ENCODE results near the gene EXOSC7.

EXOSC7 gene

DNA sequence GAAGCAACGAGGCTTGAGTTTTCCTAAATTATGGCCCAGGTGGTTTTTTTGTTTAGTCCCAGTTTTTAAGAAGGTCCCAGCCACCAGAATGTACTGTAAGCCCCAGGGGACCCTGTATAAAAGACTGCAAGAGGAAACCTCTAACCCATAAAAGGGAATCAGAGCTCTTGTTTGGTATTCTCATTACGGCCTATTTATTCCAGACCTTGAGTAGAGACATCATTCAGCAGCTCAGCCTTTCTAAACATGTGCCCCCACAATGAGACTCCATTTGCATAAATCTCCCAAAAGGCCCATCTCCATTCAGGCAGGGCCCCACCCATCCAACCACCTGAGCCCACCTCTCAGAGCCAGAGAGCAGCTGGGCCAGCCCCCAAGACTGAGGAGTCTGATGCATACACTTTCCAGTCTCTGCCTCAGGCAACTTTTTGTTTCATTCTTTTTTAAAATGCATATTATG lies 25.7 kb upstream of the EXOSC7 start:
- POLR2A ChIA-PET (ENCODE audit: low non-redundant PET) = interaction anchor here (0.6 kb wide), 1 partner anchor 666 kb away, joined by 3 read pairs; no protein-coding TSS in a partner anchor
- CTCF ChIA-PET = no interaction called here
- TF ChIP-seq, protein P1, sequence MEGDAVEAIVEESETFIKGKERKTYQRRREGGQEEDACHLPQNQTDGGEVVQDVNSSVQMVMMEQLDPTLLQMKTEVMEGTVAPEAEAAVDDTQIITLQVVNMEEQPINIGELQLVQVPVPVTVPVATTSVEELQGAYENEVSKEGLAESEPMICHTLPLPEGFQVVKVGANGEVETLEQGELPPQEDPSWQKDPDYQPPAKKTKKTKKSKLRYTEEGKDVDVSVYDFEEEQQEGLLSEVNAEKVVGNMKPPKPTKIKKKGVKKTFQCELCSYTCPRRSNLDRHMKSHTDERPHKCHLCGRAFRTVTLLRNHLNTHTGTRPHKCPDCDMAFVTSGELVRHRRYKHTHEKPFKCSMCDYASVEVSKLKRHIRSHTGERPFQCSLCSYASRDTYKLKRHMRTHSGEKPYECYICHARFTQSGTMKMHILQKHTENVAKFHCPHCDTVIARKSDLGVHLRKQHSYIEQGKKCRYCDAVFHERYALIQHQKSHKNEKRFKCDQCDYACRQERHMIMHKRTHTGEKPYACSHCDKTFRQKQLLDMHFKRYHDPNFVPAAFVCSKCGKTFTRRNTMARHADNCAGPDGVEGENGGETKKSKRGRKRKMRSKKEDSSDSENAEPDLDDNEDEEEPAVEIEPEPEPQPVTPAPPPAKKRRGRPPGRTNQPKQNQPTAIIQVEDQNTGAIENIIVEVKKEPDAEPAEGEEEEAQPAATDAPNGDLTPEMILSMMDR (conservative IDR thresholded peaks at IDR 0.05; ENCODE audit: low read depth) = no peak
- H3K27ac ChIP-seq = no peak overlapping the region
- DNase-seq (ENCODE audit: low spot score) = no peak

DNA sequence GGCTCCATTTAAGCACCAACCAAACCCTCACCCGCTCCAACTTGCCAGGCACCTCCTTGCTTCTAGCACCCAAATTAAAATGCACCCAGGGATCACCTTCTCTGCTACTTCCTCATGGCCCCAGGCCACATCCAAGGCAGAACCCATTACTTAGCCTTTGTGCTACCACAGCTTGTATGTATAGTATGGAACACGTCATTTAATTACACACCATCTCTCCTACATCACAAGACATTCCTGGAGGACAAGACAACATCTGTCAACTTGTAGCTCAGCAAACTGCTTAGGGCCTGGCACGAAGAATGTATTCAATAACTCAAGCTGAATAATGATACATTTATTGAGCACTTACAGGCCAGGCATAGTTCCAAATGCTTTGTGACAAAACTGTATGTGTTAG lies 23.4 kb upstream of the EXOSC7 start:
- CTCF ChIA-PET = no interaction called here
- POLR2A ChIA-PET (ENCODE audit: low non-redundant PET) = no interaction called here
- H3K27ac ChIP-seq = no peak overlapping the region
- TF ChIP-seq, protein P1 (conservative IDR thresholded peaks at IDR 0.05; ENCODE audit: low read depth) = no peak
- no peak for DNase-seq (ENCODE audit: low spot score)

DNA sequence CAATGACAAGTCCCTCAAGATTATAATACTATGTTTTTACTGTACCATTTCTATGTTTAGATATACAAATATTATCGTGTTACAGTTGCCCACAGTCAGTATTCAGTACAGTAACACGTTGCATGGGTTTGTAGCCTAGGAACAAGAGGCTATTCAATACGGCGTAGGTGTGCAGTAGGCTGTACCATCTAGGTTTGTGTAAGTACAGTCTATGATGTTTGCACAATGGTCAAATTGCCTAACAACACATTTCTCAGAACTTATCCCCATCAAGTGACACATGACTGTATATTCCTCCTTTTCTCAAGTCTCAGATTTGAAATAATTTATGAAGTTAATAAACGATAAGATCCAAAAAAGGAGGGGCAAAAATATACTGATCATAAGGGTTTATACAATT lies 21.7 kb upstream of the EXOSC7 start:
- ChIA-PET POLR2A (ENCODE audit: low non-redundant PET) (no interaction called here), CTCF (no interaction called here)
- TF ChIP-seq, protein P1 (conservative IDR thresholded peaks at IDR 0.05; ENCODE audit: low read depth) = no peak
- no peak for DNase-seq (ENCODE audit: low spot score)
- H3K27ac ChIP-seq = no peak overlapping the region

DNA sequence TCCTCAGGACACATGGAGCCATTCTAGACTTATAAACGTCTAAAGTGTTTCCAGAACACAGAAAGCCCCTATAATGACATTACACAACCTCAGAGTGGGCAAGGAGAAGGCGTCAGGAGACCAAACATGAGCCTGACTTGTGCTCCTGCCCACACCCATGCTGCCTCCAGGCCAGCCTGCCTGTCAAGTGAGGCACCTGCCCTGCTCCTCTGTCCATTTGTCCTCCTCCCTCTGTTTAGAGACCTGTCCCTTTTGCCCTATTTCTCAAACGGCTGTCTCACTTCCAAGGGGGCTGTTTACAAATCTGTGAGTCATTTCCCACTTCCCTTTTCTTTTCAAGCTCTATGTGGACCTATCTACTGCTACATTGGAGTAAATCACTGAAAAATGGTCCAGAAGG lies 21.1 kb upstream of the EXOSC7 start:
- TF ChIP-seq, protein P1 (conservative IDR thresholded peaks at IDR 0.05; ENCODE audit: low read depth) = no peak
- no peak overlapping the region for H3K27ac ChIP-seq
- ChIA-PET CTCF (no interaction called here), POLR2A (ENCODE audit: low non-redundant PET) (no interaction called here)
- peak; percentile 12 for DNase-seq (ENCODE audit: low spot score)

DNA sequence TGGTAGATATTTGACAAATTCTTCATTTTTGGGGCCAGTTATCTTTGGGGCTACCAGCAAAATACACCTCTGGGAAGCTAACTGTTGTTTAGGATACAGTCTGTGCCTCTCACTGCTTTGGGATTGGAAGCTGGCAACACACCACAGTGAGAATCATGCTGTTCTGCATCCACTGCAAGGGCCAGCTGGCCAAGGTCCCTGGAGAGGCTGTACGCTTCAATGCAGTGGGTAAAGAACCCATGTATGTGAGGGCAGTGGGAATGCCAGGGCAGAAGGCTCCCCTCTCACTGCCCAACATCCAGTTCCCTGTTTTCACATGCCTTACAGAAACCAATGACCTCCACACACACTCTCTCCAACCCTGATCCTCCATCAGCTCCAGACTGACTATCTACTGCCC lies 20.1 kb upstream of the EXOSC7 start:
- TF ChIP-seq, protein P1 (conservative IDR thresholded peaks at IDR 0.05; ENCODE audit: low read depth) = no peak
- no peak for DNase-seq (ENCODE audit: low spot score)
- ChIA-PET POLR2A (ENCODE audit: low non-redundant PET) (no interaction called here), CTCF (interaction anchor here (0.6 kb wide), 1 partner anchor 18 kb away, joined by 4 read pairs; no protein-coding TSS in a partner anchor)
- H3K27ac ChIP-seq = no peak overlapping the region

DNA sequence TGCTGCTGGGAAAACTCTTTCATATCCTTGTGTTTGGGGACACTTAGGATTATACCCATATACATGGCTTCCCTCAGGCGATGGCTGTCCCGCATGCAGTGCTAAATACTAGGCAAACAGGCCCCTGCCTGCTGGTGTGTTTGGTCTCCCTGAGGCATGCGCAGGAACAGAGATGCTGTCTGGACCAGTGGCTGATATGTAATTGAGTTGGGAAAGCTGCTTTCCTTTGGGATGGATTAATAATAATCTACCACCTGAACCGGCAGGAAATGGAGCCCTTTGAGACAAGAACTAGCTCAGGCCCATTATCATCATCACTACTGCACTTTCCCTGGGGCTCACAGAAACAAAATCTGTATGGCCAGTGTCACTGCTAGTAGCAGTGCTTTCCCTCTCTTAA lies 18.1 kb upstream of the EXOSC7 start:
- POLR2A ChIA-PET (ENCODE audit: low non-redundant PET) = no interaction called here
- CTCF ChIA-PET = interaction anchor here (0.6 kb wide), 1 partner anchor 26 kb away, joined by 3 read pairs; no protein-coding TSS in a partner anchor
- DNase-seq (ENCODE audit: low spot score) = no peak
- H3K27ac ChIP-seq = no peak overlapping the region
- TF ChIP-seq, protein P1 (conservative IDR thresholded peaks at IDR 0.05; ENCODE audit: low read depth) = no peak

Data from RWPE1 (cell line).